Endothelial cell of umbilical vein (primary cell): ENCODE results near the gene RCAN1. TPM values are rescaled to one million over a fixed set of nuclear protein-coding genes. Genes with fewer than 3 reads are reported as not detected.

Experiments used
- BruUV-seq: library from RNA; stranded (reverse); fragments of 400-500 nt; replicated peaks from 2 replicates; lab custom pipeline; 2021; lab: Mats Ljungman, UMichigan
- CTCF ChIA-PET: fragments of 300-600, 350-600 bp; sonication (Branson Sonifier 250); formaldehyde crosslinking; loops from one replicate; lab custom pipeline; 2021; ENCODE audit warnings: antibody characterized with exemption, inconsistent platforms; lab: Charles Lee
- POLR2A ChIA-PET: fragments of 300-600, 350-600 bp; sonication (Branson Sonifier 250); formaldehyde crosslinking; loops from one replicate; lab custom pipeline; 2021; ENCODE audit warnings: antibody characterized with exemption, inconsistent platforms; lab: Charles Lee
- DNase-seq: peaks from one replicate; pipeline ENCODE4 v3.0.0-alpha.2; 2011; ENCODE audit warnings: low read depth, low spot score
- FAIRE-seq: peaks from 2 replicates; lab custom pipeline; 2011; peaks lifted over from hg19 to GRCh38; lab: Jason Lieb, UNC
- H2AFZ ChIP-seq: 2 replicates; pipeline ENCODE4 v1.6.0; 2012; ENCODE audit warnings: low read depth, low read length, control low read depth, inconsistent platforms
- H3K27ac ChIP-seq: 2 replicates; pipeline ENCODE4 v1.5.1; 2011; ENCODE audit warnings: low read depth, mild to moderate bottlenecking, control low read depth, low read length, moderate library complexity; ENCODE audit not compliant: insufficient read depth
- H3K27me3 ChIP-seq, 2 experiments: 2 replicates each; pipeline versions ENCODE4 v1.6.0 to v1.6.1; 2011; ENCODE audit warnings: low read length in 2 of 2, mixed read lengths in 1 of 2; ENCODE audit not compliant: control insufficient read depth in 2 of 2, insufficient read depth in 2 of 2
- H3K36me3 ChIP-seq, 2 experiments: 2 replicates in 1 of 2; 3 replicates in 1 of 2; pipeline ENCODE4 v1.5.1; 2011; ENCODE audit warnings: low read length in 2 of 2, mild to moderate bottlenecking in 1 of 2, moderate library complexity in 1 of 2; ENCODE audit not compliant: control insufficient read depth in 2 of 2, insufficient read depth in 2 of 2; ENCODE audit errors: extremely low read depth in 1 of 2
- H3K4me1 ChIP-seq: 3 replicates; pipeline ENCODE4 v1.5.1; 2011; ENCODE audit warnings: mild to moderate bottlenecking, low read length; ENCODE audit not compliant: control insufficient read depth, insufficient read depth; ENCODE audit errors: extremely low read depth
- H3K4me2 ChIP-seq: 2 replicates; pipeline ENCODE4 v1.6.1; 2011; ENCODE audit warnings: low read length, control low read depth, mixed read lengths; ENCODE audit not compliant: insufficient read depth
- H3K4me3 ChIP-seq, 3 experiments: fragments of 200-600 bp in 1 of 3; sonication (generic), shearing (Covaris generic) in 1 of 3; replicated peaks in 1 of 3; 2 replicates each; pipeline ENCODE4 v1.5.1; 2011 to 2016; ENCODE audit warnings: control low read depth in 3 of 3, low read length in 3 of 3, mild to moderate bottlenecking in 2 of 3, inconsistent platforms in 1 of 3, low read depth in 1 of 3, moderate library complexity in 1 of 3; ENCODE audit not compliant: insufficient read depth in 1 of 3
- H3K79me2 ChIP-seq: 2 replicates; pipeline ENCODE4 v1.6.0; 2012; ENCODE audit warnings: low read length, inconsistent platforms; ENCODE audit not compliant: control insufficient read depth, insufficient read depth
- H3K9ac ChIP-seq: replicated peaks from 2 replicates; pipeline ENCODE3; 2011; ENCODE audit warnings: low read length, control low read depth; ENCODE audit not compliant: insufficient read depth; ENCODE audit errors: extremely low read depth
- H3K9me1 ChIP-seq: replicated peaks from 3 replicates; pipeline ENCODE4 v1.6.0; 2011; ENCODE audit warnings: mild to moderate bottlenecking, low read length; ENCODE audit not compliant: control insufficient read depth, insufficient read depth; ENCODE audit errors: extremely low read depth
- H3K9me3 ChIP-seq: replicated peaks from 2 replicates; pipeline ENCODE4 v1.5.1; 2012; ENCODE audit warnings: low read length, inconsistent platforms; ENCODE audit not compliant: control insufficient read depth, insufficient read depth
- H4K20me1 ChIP-seq: replicated peaks from 2 replicates; pipeline ENCODE3; 2011; ENCODE audit warnings: mild to moderate bottlenecking, low read length; ENCODE audit not compliant: control insufficient read depth, insufficient read depth; ENCODE audit errors: extremely low read depth
- EZH2 ChIP-seq: IDR thresholded peaks from 2 replicates; pipeline ENCODE4 v1.6.1; 2012; ENCODE audit warnings: borderline replicate concordance, low read depth, mild to moderate bottlenecking, moderate library complexity, low read length, inconsistent platforms; ENCODE audit not compliant: severe bottlenecking
- FOS ChIP-seq: IDR thresholded peaks from 2 replicates; pipeline ENCODE4 v1.6.1; 2011; ENCODE audit warnings: mild to moderate bottlenecking, low read length, moderate library complexity, borderline replicate concordance; ENCODE audit not compliant: insufficient read depth
- GATA2 ChIP-seq: IDR thresholded peaks from 2 replicates; pipeline ENCODE4 v1.7.0; 2011; ENCODE audit warnings: low read depth, mild to moderate bottlenecking, moderate library complexity, mixed read lengths, low read length; ENCODE audit not compliant: insufficient read length, insufficient read depth
- JUN ChIP-seq: IDR thresholded peaks from 2 replicates; pipeline ENCODE4 v1.6.1; 2011; ENCODE audit warnings: borderline replicate concordance, low read depth; ENCODE audit not compliant: insufficient read length, insufficient read depth
- POLR2A ChIP-seq: IDR thresholded peaks from 2 replicates; pipeline ENCODE4 v1.6.1; 2012; ENCODE audit warnings: low read depth, mild to moderate bottlenecking, control low read depth, low read length
- dilution Hi-C: fragments of 300-500 bp; cut with MboI; formaldehyde crosslinking; loops from one replicate; pipeline ENCODE4 v1.15.0; 2019; ENCODE audit warnings: low sequenced_read_pairs; ENCODE audit not compliant: extremely low pct_ligation_motif_present
- intact Hi-C: fragments of 100-400 bp; cut with micrococcal nuclease; formaldehyde crosslinking; loops from one replicate; pipeline ENCODE4 v1.10.0; 2022
- polyA plus RNA-seq, 4 experiments: library from polyadenylated mRNA; depleted of rRNA in 3 of 4; stranded (reverse) in 3 of 4; unstranded in 1 of 4; fragments of >200 nt; gene quantifications; 2 replicates each; pipeline versions ENCODE4 v1.2.1 to v1.2.3, GENCODE V29; 2011 to 2012; ENCODE audit warnings: missing spikeins in 1 of 4
- total RNA-seq: library from RNA; stranded (reverse); gene quantifications from 2 replicates; pipeline ENCODE4 v1.2.3, GENCODE V29; 2021
- TF ChIP-seq, protein P1 (sequence below): IDR thresholded peaks from 2 replicates; pipeline ENCODE4 v1.6.1; 2011; ENCODE audit not compliant: insufficient read depth, insufficient read length
- TF ChIP-seq, protein P2 (sequence below), 2 donors: IDR thresholded peaks; 1 replicate in 1 of 2; 2 replicates in 1 of 2; pipeline ENCODE4 v1.5.1; 2011; ENCODE audit warnings: low read length in 2 of 2, mild to moderate bottlenecking in 2 of 2, moderate library complexity in 2 of 2, control low read depth in 1 of 2, inconsistent platforms in 1 of 2, low read depth in 1 of 2; ENCODE audit not compliant: insufficient read depth in 1 of 2; ENCODE audit errors: extremely low read depth in 1 of 2

Gene RCAN1
- total and polyA plus RNA-seq, 2 donors (not counting 3 experiments of a cell fraction or from before 2014, with no cell fraction given): 9.7 to 16.5 TPM

DNA sequence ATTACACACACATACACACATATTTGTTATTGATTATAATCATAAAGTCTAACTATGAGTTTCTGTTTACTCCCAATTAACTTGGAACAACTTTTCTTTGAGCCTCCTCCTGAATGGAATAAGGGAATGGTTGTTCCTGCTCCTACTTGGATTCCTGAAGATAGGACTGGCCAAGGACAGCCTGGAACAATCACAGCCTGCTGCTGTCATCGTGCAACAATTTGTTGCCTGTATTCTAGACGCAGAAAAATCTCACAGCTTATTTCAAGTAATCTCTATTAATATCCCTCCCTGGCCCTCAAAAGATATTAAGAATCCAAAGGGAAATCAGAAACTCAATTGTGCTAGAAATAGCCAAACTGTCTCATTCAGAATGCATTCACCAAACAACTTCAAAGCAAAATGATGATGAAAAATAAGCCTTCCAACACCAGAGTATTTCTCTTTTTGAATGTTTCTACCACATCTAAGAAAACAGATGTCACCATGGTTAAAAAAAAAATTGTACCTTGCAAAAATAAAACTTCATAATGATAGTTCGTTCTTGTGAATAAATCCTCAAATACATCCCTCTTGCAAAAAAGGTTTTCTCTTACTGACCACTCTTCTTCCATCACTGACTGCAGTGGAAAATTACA is 30.9 kb downstream of the RCAN1 start:
- dilution Hi-C loops (no loop called here), intact Hi-C loops (no loop called here)
- POLR2A ChIA-PET: no interaction called here
- Histone ChIP-seq H3K9ac (no peak overlapping the region), H3K27ac (no peak overlapping the region), H3K27me3 (no peaks in the 10 kb centered on the region), H4K20me1 (no peaks in the 10 kb centered on the region), H3K4me3 (no peak overlapping the region), H2AFZ (no peak overlapping the region), H3K4me1 (no peaks in the 10 kb centered on the region), H3K9me1 (no peaks in the 10 kb centered on the region), H3K36me3 (no peaks in the 10 kb centered on the region), H3K9me3 (no peaks in the 10 kb centered on the region), H3K4me2 (no peak overlapping the region), H3K79me2 (no peaks in the 10 kb centered on the region)
- TF ChIP-seq GATA2 (no peak), JUN (no peak), POLR2A (no peak), EZH2 (no peak), FOS (no peak)
- TF ChIP-seq, protein P1, sequence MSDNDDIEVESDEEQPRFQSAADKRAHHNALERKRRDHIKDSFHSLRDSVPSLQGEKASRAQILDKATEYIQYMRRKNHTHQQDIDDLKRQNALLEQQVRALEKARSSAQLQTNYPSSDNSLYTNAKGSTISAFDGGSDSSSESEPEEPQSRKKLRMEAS: no peak
- TF ChIP-seq, protein P2, sequence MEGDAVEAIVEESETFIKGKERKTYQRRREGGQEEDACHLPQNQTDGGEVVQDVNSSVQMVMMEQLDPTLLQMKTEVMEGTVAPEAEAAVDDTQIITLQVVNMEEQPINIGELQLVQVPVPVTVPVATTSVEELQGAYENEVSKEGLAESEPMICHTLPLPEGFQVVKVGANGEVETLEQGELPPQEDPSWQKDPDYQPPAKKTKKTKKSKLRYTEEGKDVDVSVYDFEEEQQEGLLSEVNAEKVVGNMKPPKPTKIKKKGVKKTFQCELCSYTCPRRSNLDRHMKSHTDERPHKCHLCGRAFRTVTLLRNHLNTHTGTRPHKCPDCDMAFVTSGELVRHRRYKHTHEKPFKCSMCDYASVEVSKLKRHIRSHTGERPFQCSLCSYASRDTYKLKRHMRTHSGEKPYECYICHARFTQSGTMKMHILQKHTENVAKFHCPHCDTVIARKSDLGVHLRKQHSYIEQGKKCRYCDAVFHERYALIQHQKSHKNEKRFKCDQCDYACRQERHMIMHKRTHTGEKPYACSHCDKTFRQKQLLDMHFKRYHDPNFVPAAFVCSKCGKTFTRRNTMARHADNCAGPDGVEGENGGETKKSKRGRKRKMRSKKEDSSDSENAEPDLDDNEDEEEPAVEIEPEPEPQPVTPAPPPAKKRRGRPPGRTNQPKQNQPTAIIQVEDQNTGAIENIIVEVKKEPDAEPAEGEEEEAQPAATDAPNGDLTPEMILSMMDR (IDR thresholded peaks at IDR 0.05; ENCODE audit: extremely low read depth in 1 of 2, insufficient read depth in 1 of 2, low read depth in 1 of 2, low read length in 2 of 2): no peak
- no peak for FAIRE-seq
- no TSS peak for BruUV-seq
- no peak for DNase-seq
- CTCF ChIA-PET: interaction anchor here (1.0 to 10.8 kb wide), 7 partner anchors 9 to 217 kb away, joined by 3 to 216 read pairs (median 11); partner anchors contain the start of gene KCNE1
